Suppressor macrophage treated with lipopolysaccharide for 1 hour (primary cell): ENCODE data around the gene GALNTL6.

Source experiments
- DNase-seq, 3 donors: peaks; one replicate each; pipeline ENCODE4 v3.0.0-alpha.2; 2020 to 2022

Gene GALNTL6

GRCh38 chr4:171812665-171813525 is at the start of gene GALNTL6:
GALNTL6 (plus strand) TSS chr4:171813404.
- peak in 2 of 3 donors; percentile 5 to 30 for DNase-seq

DNA sequence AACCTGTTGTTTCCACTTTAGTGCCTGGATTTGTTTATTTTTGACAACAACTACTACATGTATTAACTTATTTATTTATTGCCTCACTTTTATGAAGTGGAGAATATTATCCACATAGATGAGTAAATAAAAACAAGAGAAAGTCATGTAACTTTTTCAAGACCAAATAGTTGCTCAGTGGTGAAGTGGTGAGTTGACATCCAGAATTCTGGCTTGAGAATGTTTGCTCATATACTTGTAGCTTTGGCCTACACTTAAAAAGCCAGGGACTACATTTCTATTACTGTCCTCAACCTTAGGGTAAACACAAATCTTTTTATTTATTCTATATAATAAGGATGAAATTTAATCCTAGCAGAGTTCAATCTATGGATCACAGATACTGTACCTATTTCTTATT is 47.7 kb upstream of the GALNTL6 start:
- no peak for DNase-seq

GRCh38 chr4:171774642-171775190 is 38.5 kb upstream of the GALNTL6 start:
- no peak for DNase-seq

DNA sequence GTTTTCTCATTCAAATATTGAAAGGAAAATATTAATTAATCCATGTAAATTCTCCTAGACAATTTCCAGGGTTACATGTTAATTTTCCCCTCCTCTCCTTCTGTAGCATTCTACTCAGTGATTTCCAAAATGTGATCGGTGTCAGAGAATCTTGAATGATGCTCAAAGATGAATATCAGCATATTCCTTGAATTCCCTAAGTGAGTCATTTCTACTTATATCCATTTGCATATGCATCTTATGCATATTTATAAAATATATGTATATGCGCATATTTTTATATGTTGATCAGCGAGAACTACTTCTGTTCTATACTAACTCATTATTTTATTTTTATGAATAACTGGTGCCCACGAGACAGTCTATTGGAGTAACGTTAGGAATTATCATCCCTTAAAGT is 33.9 kb upstream of the GALNTL6 start:
- no peak for DNase-seq

GRCh38 chr4:171785388-171785787 is 27.8 kb upstream of the GALNTL6 start:
- no peak for DNase-seq

DNA sequence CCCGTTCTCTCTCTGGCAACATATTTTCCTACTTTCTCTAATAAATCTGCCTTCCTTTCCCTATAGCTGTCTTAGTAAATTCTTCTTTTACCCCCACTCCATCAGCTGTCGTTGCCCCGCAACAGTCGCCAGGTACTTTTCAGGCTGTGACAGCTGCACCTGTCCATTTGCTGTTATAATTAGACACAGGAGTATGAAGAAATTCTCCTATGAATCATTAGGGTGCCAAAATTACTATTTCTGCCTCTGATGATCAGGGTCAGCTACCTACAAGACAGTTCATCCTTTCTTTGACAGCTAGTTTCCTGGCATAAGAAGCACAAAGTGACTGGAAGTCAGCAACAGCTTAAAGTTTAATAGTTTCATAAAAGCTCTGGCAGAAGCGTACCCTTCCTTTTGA is 19.5 kb upstream of the GALNTL6 start:
- no peak for DNase-seq

- no peak for DNase-seq
These were observed 18.7 kb upstream of the GALNTL6 start for GRCh38 chr4:171794528-171794927.

- DNase-seq, result no peak
These were observed 3.4 kb upstream of the GALNTL6 start for GRCh38 chr4:171809854-171810253.

GRCh38 chr4:171812333-171812664 is 905 bp upstream of the GALNTL6 start:
- DNase-seq, result no peak

- DNase-seq, result peak in 1 of 3 donors; percentile 4
These were observed 484 bp downstream of the GALNTL6 start for GRCh38 chr4:171813526-171814250.

- no peak for DNase-seq
These were observed 1.3 kb downstream of the GALNTL6 start for GRCh38 chr4:171814545-171814944.

DNA sequence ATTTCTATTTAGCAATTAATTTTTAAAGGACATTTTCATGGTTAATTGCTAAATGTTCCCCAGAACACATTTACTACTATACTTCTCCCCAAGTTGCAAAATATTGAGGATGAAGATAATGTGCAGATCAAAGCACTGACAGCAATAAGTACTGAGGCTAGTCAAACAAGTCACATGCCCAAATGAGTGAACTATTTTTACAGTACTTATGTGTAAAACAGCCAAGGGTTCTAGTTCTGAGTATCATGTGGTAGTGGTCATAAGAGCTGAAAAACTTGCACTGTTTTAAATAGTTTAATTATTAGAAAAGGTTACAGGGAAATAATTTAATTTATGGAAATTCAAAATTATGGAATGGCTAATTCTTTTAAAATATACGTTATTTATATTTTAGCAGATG is 3.8 kb downstream of the GALNTL6 start:
- no peak for DNase-seq

- no peak for DNase-seq
These were observed 21.4 kb downstream of the GALNTL6 start for GRCh38 chr4:171834640-171835039.

DNA sequence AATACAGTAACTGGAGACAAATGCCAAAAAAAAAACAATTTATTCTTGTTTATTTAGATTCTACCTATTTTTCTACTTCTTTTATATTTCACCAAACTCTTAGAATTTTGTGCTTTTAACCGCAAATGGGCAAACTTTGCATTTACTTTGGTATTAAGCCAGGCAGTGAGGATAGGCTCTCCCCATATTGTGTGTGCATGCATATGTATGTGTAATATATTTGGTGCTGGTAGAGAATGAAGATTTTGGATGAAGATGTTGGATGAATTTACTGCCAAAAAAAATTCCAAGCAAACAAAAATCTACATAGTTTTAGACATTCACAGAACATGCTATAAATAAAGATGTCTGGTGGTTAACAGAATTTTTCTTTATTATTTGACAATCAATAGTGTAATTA is 30.3 kb downstream of the GALNTL6 start:
- DNase-seq, result no peak

- DNase-seq, result peak; percentile 36 to 58 (median 45)
These were observed 33.0 kb downstream of the GALNTL6 start for GRCh38 chr4:171846232-171846631.

DNA sequence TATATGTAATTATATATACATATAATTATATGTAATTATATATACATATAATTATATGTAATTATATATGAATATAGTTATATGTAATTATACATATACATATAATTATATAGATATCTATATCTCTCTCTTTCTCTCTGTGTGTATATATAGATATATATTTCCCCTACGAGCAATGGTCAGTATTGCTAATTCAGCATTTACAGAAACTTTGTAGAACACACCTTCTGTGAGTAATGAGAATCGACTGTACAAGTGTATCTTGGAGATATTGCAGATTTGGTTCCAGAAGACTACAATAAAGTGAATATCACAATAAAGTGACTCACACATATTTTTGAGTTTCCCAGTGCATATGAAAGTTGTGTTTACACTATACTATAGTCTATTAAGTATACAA is 33.7 kb downstream of the GALNTL6 start:
- DNase-seq, result no peak

DNA sequence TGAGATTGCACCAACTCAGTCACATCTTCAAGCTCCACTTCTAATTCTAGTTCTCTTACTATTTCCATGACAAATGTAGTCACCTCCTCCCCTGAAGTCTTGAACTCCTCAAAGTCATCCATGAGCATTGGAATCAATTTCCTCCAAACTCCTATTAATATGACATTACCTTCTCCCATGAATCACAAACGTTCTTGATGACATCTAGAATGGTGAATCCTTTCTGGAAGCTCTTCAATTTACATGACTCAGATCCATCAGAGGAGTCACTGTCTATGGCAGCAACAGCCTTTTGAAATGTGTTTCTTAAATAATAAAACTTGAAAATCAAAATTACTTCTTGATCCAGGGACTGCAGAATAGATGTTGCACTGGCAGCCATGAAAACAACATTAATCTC is 34.5 kb downstream of the GALNTL6 start:
- DNase-seq, result no peak

GRCh38 chr4:171849686-171850222 is 36.5 kb downstream of the GALNTL6 start:
- DNase-seq, result no peak

- no peak for DNase-seq
These were observed 38.1 kb downstream of the GALNTL6 start for GRCh38 chr4:171851295-171851694.

DNA sequence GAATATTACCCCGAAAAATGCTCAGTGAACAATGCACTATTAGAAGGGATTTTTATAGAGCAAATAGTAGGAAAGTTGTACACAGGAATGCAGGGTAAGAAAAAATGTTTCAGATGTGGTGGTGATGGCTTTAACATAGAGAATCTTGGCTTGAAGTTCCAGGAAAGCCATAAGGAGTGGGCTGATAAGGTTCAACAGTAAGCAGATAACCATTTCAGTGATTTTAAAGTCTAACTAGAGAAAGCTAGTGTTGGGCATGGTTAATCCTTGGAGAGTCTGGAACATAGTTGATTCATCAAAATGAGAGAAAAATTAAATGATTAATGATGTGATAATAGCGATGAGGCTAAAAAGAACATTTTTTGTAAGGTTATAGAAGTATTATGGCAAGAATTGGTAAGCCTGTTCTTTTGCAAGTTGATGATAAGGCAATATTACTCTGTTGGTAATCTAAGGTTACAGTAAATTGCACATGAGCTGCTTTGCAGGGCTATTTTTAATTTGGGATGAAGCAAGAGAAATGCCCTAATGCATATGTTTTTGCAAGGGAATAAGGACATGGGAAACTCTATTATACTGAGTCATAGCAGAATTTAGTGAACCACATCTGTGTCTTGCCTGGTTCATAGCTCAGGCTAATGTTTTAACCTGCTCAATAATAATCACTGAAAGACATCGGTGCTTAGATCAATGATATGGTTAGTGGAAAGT is 44.3 kb downstream of the GALNTL6 start:
- no peak for DNase-seq

GRCh38 chr4:171875291-171875690 is 62.1 kb downstream of the GALNTL6 start:
- no peak for DNase-seq

DNA sequence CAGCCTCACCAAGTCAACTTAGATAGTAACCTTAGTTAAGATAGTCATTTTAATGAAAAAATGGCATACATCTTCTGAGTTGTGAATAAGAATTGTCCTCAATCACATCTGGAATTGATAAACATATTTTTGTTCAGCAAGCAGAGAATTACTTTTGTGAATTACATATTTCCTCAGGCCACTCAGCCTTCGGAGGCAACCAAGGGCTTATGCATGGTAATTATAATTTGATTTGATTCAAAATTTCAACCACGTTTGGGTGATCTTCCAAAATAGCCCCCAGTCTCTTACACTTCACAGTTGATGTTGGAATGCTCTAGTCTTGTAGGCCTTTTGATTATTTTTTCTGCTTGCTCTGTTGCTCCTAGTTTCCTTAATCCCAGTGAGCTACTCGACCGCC is 63.4 kb downstream of the GALNTL6 start:
- no peak for DNase-seq

- DNase-seq, result no peak
These were observed 66.9 kb downstream of the GALNTL6 start for GRCh38 chr4:171880136-171880535.
